Liver (tissue), 9 donors: Measurements from ENCODE around the gene QSOX1. TPM values are rescaled to one million over a fixed set of nuclear protein-coding genes. Genes with fewer than 3 reads are reported as not detected.

ENCODE experiments used
- DNase-seq: peaks from one replicate; pipeline ENCODE4 v3.0.0-alpha.2; 2017; ENCODE audit warnings: low spot score
- H3K27ac ChIP-seq, 2 donors: one replicate each; pipeline ENCODE4 v1.7.0; 2013; ENCODE audit warnings: inconsistent platforms in 2 of 2, low read length in 2 of 2, control low read depth in 1 of 2, low read depth in 1 of 2, mild to moderate bottlenecking in 1 of 2
- H3K27me3 ChIP-seq, 4 donors: one replicate each; pipeline versions ENCODE4 v1.6.1 to v1.7.0; 2013; ENCODE audit warnings: low read length in 3 of 4, inconsistent platforms in 1 of 4, mild to moderate bottlenecking in 1 of 4, moderate library complexity in 1 of 4; ENCODE audit not compliant: control insufficient read depth in 4 of 4, insufficient read depth in 4 of 4
- H3K36me3 ChIP-seq, 4 donors: one replicate each; pipeline versions ENCODE4 v1.6.1 to v1.7.0; 2013; ENCODE audit warnings: low read length in 3 of 4, mild to moderate bottlenecking in 3 of 4, low read depth in 1 of 4, moderate library complexity in 1 of 4; ENCODE audit not compliant: control insufficient read depth in 4 of 4, insufficient read depth in 3 of 4
- H3K4me1 ChIP-seq, 4 donors: one replicate each; pipeline versions ENCODE4 v1.6.1 to v1.7.0; 2013; ENCODE audit warnings: low read length in 3 of 4, mild to moderate bottlenecking in 3 of 4, moderate library complexity in 1 of 4; ENCODE audit not compliant: control insufficient read depth in 4 of 4, insufficient read depth in 4 of 4
- H3K4me3 ChIP-seq, 3 donors: one replicate each; pipeline versions ENCODE4 v1.6.1 to v1.7.0; 2013; ENCODE audit warnings: low read length in 3 of 3, control low read depth in 1 of 3, low read depth in 1 of 3, mild to moderate bottlenecking in 1 of 3
- H3K9ac ChIP-seq, 2 donors: one replicate each; pipeline ENCODE4 v1.7.0; 2013; ENCODE audit warnings: low read length in 2 of 2, mild to moderate bottlenecking in 2 of 2, moderate library complexity in 2 of 2, control low read depth in 1 of 2, low read depth in 1 of 2
- H3K9me3 ChIP-seq, 4 donors: one replicate each; pipeline versions ENCODE4 v1.6.1 to v1.7.0; 2013; ENCODE audit warnings: low read length in 3 of 4; ENCODE audit not compliant: control insufficient read depth in 4 of 4
- ATF3 ChIP-seq: IDR thresholded peaks from 2 replicates; pipeline ENCODE4 v1.6.1; 2016; ENCODE audit warnings: antibody characterized with exemption
- CTCF ChIP-seq: fragments of 150-350 bp; IDR thresholded peaks from 2 replicates; pipeline ENCODE4 v1.5.1; 2017; ENCODE audit warnings: improper control_type of control experiment, low read depth, low read length; ENCODE audit not compliant: missing input control
- EGR1 ChIP-seq, 2 donors: IDR thresholded peaks; 2 replicates each; pipeline ENCODE4 v1.6.1; 2016 to 2018; ENCODE audit warnings: antibody characterized with exemption in 2 of 2, low read depth in 2 of 2
- FOXA1 ChIP-seq: IDR thresholded peaks from 2 replicates; pipeline ENCODE4 v1.6.1; 2016; ENCODE audit warnings: antibody characterized with exemption
- FOXA2 ChIP-seq: IDR thresholded peaks from 2 replicates; pipeline ENCODE4 v1.6.1; 2016; ENCODE audit warnings: antibody characterized with exemption
- HNF4A ChIP-seq, 2 donors: conservative IDR thresholded peaks; 2 replicates each; pipeline ENCODE4 v1.6.1; 2016; ENCODE audit warnings: antibody characterized with exemption in 2 of 2, mild to moderate bottlenecking in 2 of 2
- HNF4G ChIP-seq: IDR thresholded peaks from 2 replicates; pipeline ENCODE4 v1.6.1; 2016; ENCODE audit warnings: antibody characterized with exemption
- JUND ChIP-seq, 2 donors: IDR thresholded peaks; 2 replicates each; pipeline ENCODE4 v1.6.1; 2016; ENCODE audit warnings: antibody characterized with exemption in 2 of 2
- MAX ChIP-seq: IDR thresholded peaks from 2 replicates; pipeline ENCODE4 v1.6.1; 2016; ENCODE audit warnings: antibody characterized with exemption
- NR2F2 ChIP-seq: IDR thresholded peaks from 2 replicates; pipeline ENCODE4 v1.6.1; 2016; ENCODE audit warnings: antibody characterized with exemption
- REST ChIP-seq: IDR thresholded peaks from 2 replicates; pipeline ENCODE4 v1.6.1; 2016; ENCODE audit warnings: antibody characterized with exemption, mild to moderate bottlenecking
- RXRA ChIP-seq, 2 donors: IDR thresholded peaks; 2 replicates each; pipeline ENCODE4 v1.6.1; 2017 to 2018; ENCODE audit warnings: antibody characterized with exemption in 2 of 2, mild to moderate bottlenecking in 1 of 2
- SP1 ChIP-seq: IDR thresholded peaks from 2 replicates; pipeline ENCODE4 v1.6.1; 2018; ENCODE audit warnings: antibody characterized with exemption, mild to moderate bottlenecking
- TAF1 ChIP-seq: conservative IDR thresholded peaks from 2 replicates; pipeline ENCODE4 v1.6.1; 2016; ENCODE audit warnings: antibody characterized with exemption, mild to moderate bottlenecking
- ZBTB33 ChIP-seq: IDR thresholded peaks from 2 replicates; pipeline ENCODE4 v1.6.1; 2016; ENCODE audit warnings: antibody characterized with exemption
- WGBS: extraction: QIAGEN DNeasy Blood & Tissue Kit; methylation state at CpG from one replicate; pipeline ENCODE4 v1.1.7; 2013; 5-methylcytosine and 5-hydroxymethylcytosine counted together
- polyA plus RNA-seq, 2 donors: library from polyadenylated mRNA; stranded (reverse) in 1 of 2; unstranded in 1 of 2; fragments of 200-250 nt in 1 of 2; fragments of >200 nt in 1 of 2; fragmentation: Nextera tagmentation in 1 of 2; extraction: Ambion mirVana in 1 of 2; gene quantifications; one replicate each; pipeline versions ENCODE4 v1.2.1 to v1.2.3, GENCODE V29; 2013 to 2015
- total RNA-seq, 2 donors: library from RNA; depleted of rRNA; stranded (reverse); fragments of >200 nt; gene quantifications; one replicate each; pipeline ENCODE4 v1.2.3, GENCODE V29; 2014
- donor health status: healthy.
- donor health status: healthy.
- donor health status: healthy.
- donor health status: healthy.
- donor health status: healthy.

The QSOX1 gene
- total and polyA plus RNA-seq, 4 donors, result 14.3 to 49.2 (median 38.1) TPM

GRCh38 chr1:180243517-180244221 is 89.0 kb downstream of the QSOX1 start (continued):
- no peak for TF ChIP-seq CTCF
- no peak for TF ChIP-seq FOXA1

- Histone ChIP-seq H3K4me3 (no peak overlapping the region), H3K9me3 (no peaks in the 10 kb centered on the region), H3K27ac (no peak overlapping the region), H3K9ac (no peak overlapping the region), H3K36me3 (no peaks in the 10 kb centered on the region), H3K4me1 (no peaks in the 10 kb centered on the region), H3K27me3 (peaks cover 0 to 8% (median 5%) of the 10 kb centered on the region in 4 donors)
- TF ChIP-seq TAF1 (no peak), SP1 (no peak), HNF4A (conservative IDR thresholded peaks at IDR 0.05) (no peak), RXRA (IDR thresholded peaks at IDR 0.05) (no peak), NR2F2 (no peak), MAX (no peak), FOXA2 (no peak), CTCF (no peak), REST (no peak), JUND (IDR thresholded peaks at IDR 0.05) (no peak), HNF4G (no peak), ATF3 (no peak), ZBTB33 (no peak), EGR1 (IDR thresholded peaks at IDR 0.05; ENCODE audit: low read depth in 2 of 2) (no peak)
- DNase-seq, result no peak
- WGBS, result 83% methylated on average over 6 of the region's 6 CpGs
Observed at GRCh38 chr1:180244840-180245239, 90.2 kb downstream of the QSOX1 start.
